CD8-positive, alpha-beta memory T cell (primary cell): Measurements from ENCODE around the gene KIF13A. TPM values are rescaled to one million over a fixed set of nuclear protein-coding genes. Genes with fewer than 3 reads are reported as not detected.

Experiments used
- CTCF ChIA-PET: fragments of 350-600 bp; sonication (Branson Sonifier 250); formaldehyde crosslinking; loops from one replicate; lab custom pipeline; 2021; ENCODE audit warnings: antibody characterized with exemption; lab: Charles Lee
- POLR2A ChIA-PET: fragments of 350-600 bp; sonication (Branson Sonifier 250); formaldehyde crosslinking; loops from one replicate; lab custom pipeline; 2021; ENCODE audit warnings: antibody characterized with exemption; lab: Charles Lee
- DNase-seq, 5 donors: peaks; one replicate each; pipeline versions ENCODE4 v3.0.0 to v3.0.0-alpha.2; 2020 to 2022; ENCODE audit warnings: mixed read lengths in 1 of 5
- H3K27ac ChIP-seq: one replicate; pipeline ENCODE4 v1.7.0; 2013; ENCODE audit warnings: low read depth, mild to moderate bottlenecking, low read length, moderate library complexity
- H3K27me3 ChIP-seq: 2 replicates; pipeline ENCODE4 v1.7.0; 2013; ENCODE audit warnings: low read length, mild to moderate bottlenecking; ENCODE audit not compliant: insufficient read depth, poor library complexity, severe bottlenecking
- H3K36me3 ChIP-seq: 2 replicates; pipeline ENCODE4 v1.7.0; 2013; ENCODE audit warnings: mild to moderate bottlenecking, low read length, moderate library complexity; ENCODE audit not compliant: insufficient read depth
- H3K4me1 ChIP-seq: 2 replicates; pipeline ENCODE4 v1.7.0; 2013; ENCODE audit warnings: mild to moderate bottlenecking, low read length, moderate library complexity; ENCODE audit not compliant: insufficient read depth
- H3K4me3 ChIP-seq: 2 replicates; pipeline ENCODE4 v1.7.0; 2013; ENCODE audit warnings: mild to moderate bottlenecking, low read length
- H3K9me3 ChIP-seq: 2 replicates; pipeline ENCODE4 v1.7.0; 2013; ENCODE audit warnings: mild to moderate bottlenecking, low read length
- H3K27ac Mint-ChIP-seq, 8 donors: one replicate each; pipeline ENCODE4 v1.8.0; 2020 to 2021; ENCODE audit warnings: mixed read lengths in 8 of 8, mild to moderate bottlenecking in 6 of 8, inconsistent platforms in 3 of 8, moderate library complexity in 3 of 8
- H3K27me3 Mint-ChIP-seq, 2 donors: one replicate each; pipeline ENCODE4 v1.8.0; 2020 to 2021; ENCODE audit warnings: mixed read lengths in 2 of 2, mild to moderate bottlenecking in 1 of 2, moderate library complexity in 1 of 2
- H3K36me3 Mint-ChIP-seq, 3 donors: one replicate each; pipeline ENCODE4 v1.8.0; 2020 to 2021; ENCODE audit warnings: mixed read lengths in 3 of 3, inconsistent platforms in 1 of 3, mild to moderate bottlenecking in 1 of 3
- H3K4me1 Mint-ChIP-seq, 3 donors: one replicate each; pipeline ENCODE4 v1.8.0; 2020 to 2021; ENCODE audit warnings: mixed read lengths in 3 of 3, inconsistent platforms in 1 of 3, mild to moderate bottlenecking in 1 of 3
- H3K4me3 Mint-ChIP-seq, 7 donors: one replicate each; pipeline ENCODE4 v1.8.0; 2020 to 2021; ENCODE audit warnings: mixed read lengths in 7 of 7, mild to moderate bottlenecking in 6 of 7, moderate library complexity in 4 of 7, inconsistent platforms in 2 of 7
- H3K9me3 Mint-ChIP-seq, 5 donors: one replicate each; pipeline ENCODE4 v1.8.0; 2020 to 2022; ENCODE audit warnings: mixed read lengths in 5 of 5, mild to moderate bottlenecking in 3 of 5, moderate library complexity in 2 of 5, inconsistent platforms in 1 of 5
- polyA plus RNA-seq: library from polyadenylated mRNA; unstranded; fragments of 300-500 nt; fragmentation: Illumina TruSeq; gene quantifications from one replicate; pipeline ENCODE4 v1.2.3, GENCODE V29; 2021
- total RNA-seq, 2 experiments: library from RNA; stranded (reverse); gene quantifications; one replicate each; pipeline ENCODE4 v1.2.3, GENCODE V29; 2021

Gene KIF13A
- total and polyA plus RNA-seq, 3 experiments from 2014 or later, result 0.12 to 0.60 (median 0.18) TPM

DNA sequence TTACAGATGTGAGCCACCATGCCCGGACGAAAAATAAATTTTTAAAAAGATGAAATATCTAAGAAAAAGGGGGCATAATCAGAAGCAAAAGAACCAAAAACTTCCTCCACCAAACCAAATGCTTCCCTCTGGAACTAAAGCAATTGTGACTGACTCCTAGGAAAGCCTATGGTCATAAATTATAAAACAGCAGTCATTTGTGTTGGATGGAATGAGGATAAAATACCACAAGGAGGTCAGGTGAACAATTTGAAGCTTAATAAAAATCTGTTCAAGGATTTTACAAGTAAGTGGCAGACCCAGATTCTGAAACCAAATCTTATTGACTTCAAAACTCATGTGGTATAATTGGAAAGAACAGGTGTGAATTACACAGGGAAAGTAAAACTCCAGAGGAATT lies 114.5 kb downstream of the KIF13A start:
- no peaks in the 10 kb centered on the region for H3K4me1 Mint-ChIP-seq
- H3K4me3 Mint-ChIP-seq, result no peak overlapping the region
- H3K27me3 Mint-ChIP-seq, result peaks cover 4 to 19% of the 10 kb centered on the region in 2 donors
- H3K9me3 ChIP-seq, result no peaks in the 10 kb centered on the region
- no peak overlapping the region for H3K27ac ChIP-seq
- CTCF ChIA-PET, result no interaction called here
- H3K36me3 Mint-ChIP-seq, result no peaks in the 10 kb centered on the region
- H3K9me3 Mint-ChIP-seq, result no peaks in the 10 kb centered on the region
- H3K27ac Mint-ChIP-seq, result no peak overlapping the region
- no peaks in the 10 kb centered on the region for H3K27me3 ChIP-seq
- POLR2A ChIA-PET, result no interaction called here
- H3K4me3 ChIP-seq, result no peak overlapping the region
- H3K4me1 ChIP-seq, result no peaks in the 10 kb centered on the region
- DNase-seq, result no peak
- H3K36me3 ChIP-seq, result no peaks in the 10 kb centered on the region

DNA sequence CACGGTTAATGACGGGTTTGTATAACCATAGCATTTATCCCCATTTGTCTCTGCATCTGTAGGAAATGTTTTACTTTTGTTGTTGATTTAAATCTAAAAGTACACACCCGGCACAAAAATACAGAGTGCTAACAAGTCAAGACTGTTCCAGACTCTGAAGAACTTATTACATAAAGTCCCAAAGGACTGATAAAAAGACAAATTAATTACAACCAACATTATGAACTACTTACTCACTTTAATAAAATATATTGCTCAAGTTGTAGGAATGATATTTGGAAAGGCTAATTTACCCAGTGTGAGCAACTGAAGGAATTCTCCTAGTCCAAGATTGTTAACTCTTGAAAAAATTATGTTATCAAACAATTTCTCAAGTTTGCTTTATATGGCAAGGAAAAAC lies 115.6 kb downstream of the KIF13A start:
- Histone ChIP-seq H3K9me3 (no peaks in the 10 kb centered on the region), H3K27me3 (no peaks in the 10 kb centered on the region), H3K36me3 (no peaks in the 10 kb centered on the region), H3K4me3 (no peak overlapping the region), H3K27ac (no peak overlapping the region), H3K4me1 (no peaks in the 10 kb centered on the region)
- ChIA-PET POLR2A (no interaction called here), CTCF (no interaction called here)
- no peaks in the 10 kb centered on the region for H3K9me3 Mint-ChIP-seq
- H3K27ac Mint-ChIP-seq, result no peak overlapping the region
- DNase-seq, result no peak
- peaks cover 4 to 13% of the 10 kb centered on the region in 2 donors for H3K27me3 Mint-ChIP-seq
- H3K36me3 Mint-ChIP-seq, result no peaks in the 10 kb centered on the region
- H3K4me3 Mint-ChIP-seq, result no peak overlapping the region
- H3K4me1 Mint-ChIP-seq, result no peaks in the 10 kb centered on the region

DNA sequence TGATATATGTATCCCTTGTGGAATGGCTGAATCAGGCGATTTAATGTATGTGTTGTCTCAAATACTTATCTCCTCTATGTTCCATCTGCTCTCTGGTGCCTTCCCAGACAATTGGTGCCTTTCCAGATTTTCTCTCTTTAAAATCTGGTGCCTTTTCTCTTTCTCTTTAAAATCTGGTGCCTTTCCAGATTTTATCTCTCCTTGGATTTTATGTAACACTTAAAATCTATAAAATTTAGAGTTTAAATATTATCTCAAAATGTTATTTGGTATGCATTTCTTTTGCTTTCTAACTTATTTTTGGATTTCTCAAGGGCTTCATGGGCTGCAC lies 116.3 kb downstream of the KIF13A start:
- H3K9me3 ChIP-seq, result no peaks in the 10 kb centered on the region
- no peak overlapping the region for H3K4me3 Mint-ChIP-seq
- H3K9me3 Mint-ChIP-seq, result no peaks in the 10 kb centered on the region
- no peaks in the 10 kb centered on the region for H3K4me1 Mint-ChIP-seq
- no peaks in the 10 kb centered on the region for H3K36me3 ChIP-seq
- DNase-seq, result no peak
- no peak overlapping the region for H3K27ac ChIP-seq
- ChIA-PET CTCF (no interaction called here), POLR2A (no interaction called here)
- no peaks in the 10 kb centered on the region for H3K27me3 ChIP-seq
- H3K4me3 ChIP-seq, result no peak overlapping the region
- H3K27me3 Mint-ChIP-seq, result peaks cover 4 to 13% of the 10 kb centered on the region in 2 donors
- H3K36me3 Mint-ChIP-seq, result no peaks in the 10 kb centered on the region
- H3K27ac Mint-ChIP-seq, result no peak overlapping the region
- no peaks in the 10 kb centered on the region for H3K4me1 ChIP-seq

DNA sequence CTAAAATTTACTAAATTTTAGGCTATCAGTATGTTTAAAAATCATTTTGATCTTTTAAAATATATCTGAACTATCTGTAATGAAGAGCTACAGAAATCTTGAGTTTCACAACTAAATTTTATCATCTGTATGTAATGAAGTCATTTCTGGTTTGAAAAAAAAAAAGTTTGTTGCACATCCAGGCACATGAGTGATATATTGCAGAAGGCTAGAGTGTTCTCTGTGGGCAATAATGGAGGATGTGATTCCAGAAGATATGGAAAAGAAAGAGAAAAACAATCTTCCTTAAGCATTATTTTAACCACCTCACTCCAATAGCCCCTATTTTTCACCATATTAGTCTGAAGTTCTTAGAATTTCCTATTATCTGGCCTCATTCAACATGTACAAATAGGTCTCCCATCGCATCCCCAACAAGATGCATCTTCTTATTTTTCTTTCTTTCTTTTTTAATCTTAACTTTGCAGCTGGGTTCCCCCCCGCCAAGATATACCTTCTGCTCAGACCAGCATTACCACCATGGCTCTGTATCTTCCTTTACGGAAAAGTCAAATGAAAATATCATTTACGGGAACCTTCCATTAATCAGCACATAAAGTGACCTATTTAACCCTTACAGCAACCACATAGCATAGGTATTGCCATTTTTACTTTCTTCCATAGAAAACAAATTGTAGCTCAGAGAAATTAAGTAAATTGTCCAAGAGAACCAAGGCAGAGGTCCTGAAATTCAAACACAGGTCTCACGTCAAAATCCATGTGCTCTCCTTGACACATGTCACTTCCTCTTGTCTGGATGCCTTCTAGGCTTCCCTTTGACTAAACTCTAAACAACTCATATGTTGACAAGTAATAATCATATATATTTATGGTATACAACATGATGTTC lies 116.9 kb downstream of the KIF13A start:
- H3K9me3 Mint-ChIP-seq, result no peaks in the 10 kb centered on the region
- Histone ChIP-seq H3K9me3 (no peaks in the 10 kb centered on the region), H3K27me3 (no peaks in the 10 kb centered on the region), H3K4me1 (no peaks in the 10 kb centered on the region), H3K36me3 (no peaks in the 10 kb centered on the region), H3K4me3 (no peak overlapping the region), H3K27ac (no peak overlapping the region)
- ChIA-PET CTCF (no interaction called here), POLR2A (no interaction called here)
- no peak overlapping the region for H3K4me3 Mint-ChIP-seq
- DNase-seq, result no peak
- H3K36me3 Mint-ChIP-seq, result no peaks in the 10 kb centered on the region
- H3K4me1 Mint-ChIP-seq, result no peaks in the 10 kb centered on the region
- H3K27ac Mint-ChIP-seq, result no peak overlapping the region
- H3K27me3 Mint-ChIP-seq, result peaks cover 4 to 13% of the 10 kb centered on the region in 2 donors

DNA sequence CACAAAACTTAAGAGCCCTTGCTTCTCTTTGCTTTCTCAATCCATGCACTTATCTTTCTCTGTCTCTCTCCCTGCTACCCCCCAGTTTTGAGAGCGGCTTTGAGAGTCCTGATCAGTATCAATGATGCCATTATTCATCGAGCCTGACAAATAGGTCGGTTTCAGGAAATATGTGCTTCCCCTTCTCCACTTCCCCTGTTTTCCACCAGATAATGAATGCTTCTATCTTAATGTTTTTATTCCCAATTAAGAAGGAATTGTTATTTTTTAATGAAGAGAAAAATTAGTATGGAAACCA lies 117.7 kb downstream of the KIF13A start:
- POLR2A ChIA-PET, result no interaction called here
- H3K4me3 Mint-ChIP-seq, result no peak overlapping the region
- no peaks in the 10 kb centered on the region for H3K36me3 ChIP-seq
- H3K36me3 Mint-ChIP-seq, result no peaks in the 10 kb centered on the region
- no peaks in the 10 kb centered on the region for H3K27me3 ChIP-seq
- H3K9me3 ChIP-seq, result no peaks in the 10 kb centered on the region
- H3K27me3 Mint-ChIP-seq, result peaks cover 4 to 13% of the 10 kb centered on the region in 2 donors
- H3K9me3 Mint-ChIP-seq, result no peaks in the 10 kb centered on the region
- H3K27ac ChIP-seq, result peak overlapping the region; percentile 28
- DNase-seq, result no peak
- H3K27ac Mint-ChIP-seq, result no peak overlapping the region
- no peaks in the 10 kb centered on the region for H3K4me1 ChIP-seq
- CTCF ChIA-PET, result no interaction called here
- no peaks in the 10 kb centered on the region for H3K4me1 Mint-ChIP-seq
- H3K4me3 ChIP-seq, result no peak overlapping the region

DNA sequence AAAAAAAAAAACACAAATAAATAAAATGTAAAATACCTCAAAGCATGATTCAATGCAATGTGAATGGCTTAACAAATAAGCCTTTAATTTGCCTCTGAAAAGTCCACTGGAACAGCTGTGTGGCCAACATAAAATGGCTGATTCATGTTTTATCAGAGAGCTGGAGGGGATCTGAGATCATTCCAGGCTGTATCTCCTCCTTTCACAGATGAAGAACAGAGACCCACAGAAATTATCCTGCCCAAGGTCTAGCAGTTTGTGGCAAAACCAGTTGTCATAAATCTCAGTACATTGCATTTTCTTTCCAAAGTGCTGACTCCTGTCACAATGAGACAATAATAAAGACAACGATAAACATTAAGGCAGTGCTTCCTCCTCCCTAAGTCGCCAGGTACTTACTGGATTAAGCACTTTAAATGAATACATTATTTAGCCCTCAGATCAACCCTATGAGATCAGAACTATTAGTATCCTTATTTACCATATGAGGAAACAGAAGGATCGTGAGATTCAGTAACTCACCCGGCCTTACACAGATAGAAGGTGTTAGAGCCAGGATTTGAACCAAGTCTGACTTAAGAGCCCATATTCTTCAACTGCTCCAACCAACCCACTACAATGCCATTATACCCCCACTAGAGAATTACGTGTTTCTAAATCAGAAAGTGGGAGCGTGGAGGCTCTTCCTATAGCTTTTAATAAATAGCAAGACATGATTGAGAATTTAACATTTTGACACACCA lies 118.3 kb downstream of the KIF13A start:
- H3K4me3 Mint-ChIP-seq, result no peak overlapping the region
- DNase-seq, result no peak
- H3K36me3 Mint-ChIP-seq, result no peaks in the 10 kb centered on the region
- no peaks in the 10 kb centered on the region for H3K4me1 Mint-ChIP-seq
- CTCF ChIA-PET, result no interaction called here
- no peaks in the 10 kb centered on the region for H3K36me3 ChIP-seq
- no peaks in the 10 kb centered on the region for H3K4me1 ChIP-seq
- no peak overlapping the region for H3K4me3 ChIP-seq
- peaks cover 4 to 14% of the 10 kb centered on the region in 2 donors for H3K27me3 Mint-ChIP-seq
- no peaks in the 10 kb centered on the region for H3K9me3 Mint-ChIP-seq
- peak overlapping the region; percentile 28 for H3K27ac ChIP-seq
- POLR2A ChIA-PET, result no interaction called here
- H3K27me3 ChIP-seq, result no peaks in the 10 kb centered on the region
- no peaks in the 10 kb centered on the region for H3K9me3 ChIP-seq
- no peak overlapping the region for H3K27ac Mint-ChIP-seq

DNA sequence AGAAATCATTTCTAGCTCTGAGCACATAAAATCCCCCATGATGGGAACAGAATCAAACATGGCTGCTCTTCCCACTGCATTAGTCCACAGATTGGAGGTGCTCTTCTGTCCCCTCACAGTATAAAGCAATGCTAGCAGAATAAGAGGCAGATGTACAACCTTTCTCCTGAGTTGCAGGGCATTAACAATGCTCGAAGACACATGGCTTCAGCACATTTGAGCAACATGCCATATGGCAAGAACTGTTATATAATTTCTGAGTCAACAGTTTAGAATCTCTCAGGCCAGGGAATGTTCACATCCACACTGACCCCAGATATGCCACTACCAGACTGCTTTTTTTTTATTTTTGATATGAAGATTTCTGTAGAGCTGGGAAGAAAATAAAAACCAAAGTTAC lies 119.6 kb downstream of the KIF13A start:
- Histone ChIP-seq H3K4me3 (no peak overlapping the region), H3K9me3 (no peaks in the 10 kb centered on the region), H3K27me3 (no peaks in the 10 kb centered on the region), H3K27ac (no peak overlapping the region), H3K36me3 (no peaks in the 10 kb centered on the region), H3K4me1 (no peaks in the 10 kb centered on the region)
- ChIA-PET POLR2A (no interaction called here), CTCF (no interaction called here)
- H3K4me3 Mint-ChIP-seq, result no peak overlapping the region
- no peak for DNase-seq
- H3K36me3 Mint-ChIP-seq, result no peaks in the 10 kb centered on the region
- H3K4me1 Mint-ChIP-seq, result no peaks in the 10 kb centered on the region
- no peaks in the 10 kb centered on the region for H3K9me3 Mint-ChIP-seq
- peaks cover 4 to 27% of the 10 kb centered on the region in 2 donors for H3K27me3 Mint-ChIP-seq
- H3K27ac Mint-ChIP-seq, result no peak overlapping the region

DNA sequence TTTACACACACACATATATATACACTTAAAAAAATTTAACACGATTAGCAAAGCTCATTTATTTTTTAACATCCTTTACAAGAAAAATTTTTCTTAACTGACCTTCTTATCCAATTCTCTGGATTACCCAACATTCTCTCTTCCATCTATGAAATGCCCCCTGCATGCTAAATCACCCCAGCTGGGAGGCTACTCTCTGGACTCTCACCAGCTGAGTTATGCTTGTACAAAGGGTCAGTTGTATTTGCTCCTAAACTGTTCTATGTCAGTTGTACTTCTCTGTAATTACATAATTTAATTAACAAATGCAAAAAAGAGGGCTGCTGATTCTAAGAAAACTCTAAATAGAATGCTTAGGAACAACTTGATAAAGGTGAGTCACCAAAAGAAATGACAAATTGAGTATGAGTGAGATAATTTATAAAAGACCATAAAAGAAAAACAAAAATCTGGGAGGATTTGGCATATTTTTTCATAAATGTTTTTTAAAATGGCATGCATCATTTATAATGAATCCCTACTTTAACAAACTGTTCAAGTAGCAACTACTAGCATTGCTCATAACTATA lies 120.5 kb downstream of the KIF13A start:
- Mint-ChIP-seq H3K27ac (no peak overlapping the region), H3K27me3 (peaks cover 7 to 28% of the 10 kb centered on the region in 2 donors), H3K4me3 (no peak overlapping the region), H3K36me3 (no peaks in the 10 kb centered on the region), H3K4me1 (no peaks in the 10 kb centered on the region), H3K9me3 (no peaks in the 10 kb centered on the region)
- ChIA-PET POLR2A (no interaction called here), CTCF (no interaction called here)
- Histone ChIP-seq H3K36me3 (no peaks in the 10 kb centered on the region), H3K9me3 (no peaks in the 10 kb centered on the region), H3K27ac (no peak overlapping the region), H3K27me3 (no peaks in the 10 kb centered on the region), H3K4me3 (no peak overlapping the region), H3K4me1 (no peaks in the 10 kb centered on the region)
- DNase-seq, result no peak
